ENCODE results near the gene C6orf62. TPM values are rescaled to one million over a fixed set of nuclear protein-coding genes. Genes with fewer than 3 reads are reported as not detected.

Gene C6orf62
- total and polyA plus RNA-seq, 2 of the 4 experiments (the other 2 are of a cell fraction) = 47.5 to 50.7 TPM

GRCh38 chr6:24743265-24743943, 24.4 kb upstream of the C6orf62 start:
- peak; percentile 93 for ATAC-seq (ENCODE audit: low read depth)

More at GRCh38 chr6:24743265-24743943, 24.4 kb upstream of the C6orf62 start:
- peak overlapping the region; percentile 78 for H2AFZ ChIP-seq (replicated peaks; ENCODE audit: low read length, poor library complexity)
- no peaks in the 10 kb centered on the region; a peak in 1 of 4 replicates for H3K79me1 ChIP-seq (ENCODE audit: low read depth in 1 of 2, low read length in 2 of 2)
- no peaks in the 10 kb centered on the region for H3K9me3 ChIP-seq (ENCODE audit: control insufficient read depth, insufficient read depth, low read length)
- H3K14ac ChIP-seq (replicated peaks; ENCODE audit: low read depth, low read length) = peak overlapping the region; percentile 69
- peak overlapping the region; percentile 67 for H3K27ac ChIP-seq (ENCODE audit: insufficient read depth, low read length)
- H4K20me1 ChIP-seq (ENCODE audit: insufficient read depth, low read length) = no peaks in the 10 kb centered on the region
- peak overlapping the region; percentile 94 for H4K5ac ChIP-seq (ENCODE audit: low read depth, low read length)
- H3K18ac ChIP-seq (ENCODE audit: low read depth, low read length) = peak overlapping the region; percentile 97
- peak overlapping the region; percentile 79; the same call in 2 of the 3 replicates for H2BK15ac ChIP-seq (ENCODE audit: low read depth, low read length)
- peak overlapping the region; percentile 95 for H2BK20ac ChIP-seq (ENCODE audit: low read depth, low read length)
- H2BK5ac ChIP-seq (ENCODE audit: low read depth, low read length, poor library complexity, severe bottlenecking) = peak overlapping the region; percentile 99
- peak; percentile 98 for DNase-seq
- WGBS, 2 experiments (ENCODE audit: extremely low coverage in 2 of 2, insufficient read length in 1 of 2) = no CpG with 5 or more reads among the region's 2 CpGs
- no TSS peak for BruUV-seq (replicated peaks)
- peak overlapping the region; percentile 74 for H4K91ac ChIP-seq (ENCODE audit: insufficient read depth, low read depth, low read length)
- intact Hi-C loops (cut with micrococcal nuclease) (loop anchor here (1.0 kb wide), 1 partner anchor 22 kb away; no protein-coding TSS in a partner anchor), dilution Hi-C loops (cut with HindIII; ENCODE audit: low sequenced_read_pairs, unreplicated experiment) (no loop called here), in situ Hi-C loops (cut with MboI; ENCODE audit: low sequenced_read_pairs) (no loop called here)
- peak overlapping the region; percentile 9; the same call in 1 of the 2 replicates for H2AK5ac ChIP-seq (ENCODE audit: low read depth, low read length)
- H3K4me1 ChIP-seq (ENCODE audit: control insufficient read depth, insufficient read depth, low read length) = peaks cover 3% of the 10 kb centered on the region
- H2AK9ac ChIP-seq (replicated peaks; ENCODE audit: low read depth, low read length, poor library complexity) = peak overlapping the region; percentile 51
- H4K8ac ChIP-seq (ENCODE audit: low read depth in 2 of 2, low read length in 2 of 2) = peak overlapping the region; percentile 52 to 87
- H3K23ac ChIP-seq (ENCODE audit: low read depth, low read length) = peak overlapping the region; percentile 88
- H3K4me2 ChIP-seq (ENCODE audit: low read depth, low read length) = peak overlapping the region; percentile 93
- ChIA-PET POLR2A (ENCODE audit: unreplicated experiment) (interaction anchor here (0.6 to 1.3 kb wide), 5 partner anchors 22 to 42 kb away, joined by 3 to 18 read pairs (median 4); partner anchors contain the start of gene C6orf62), CTCF (interaction anchor here (0.7 kb wide), 1 partner anchor 25 kb away, joined by 4 read pairs; no protein-coding TSS in a partner anchor)
- peaks cover 7% of the 10 kb centered on the region for H3K9me1 ChIP-seq (ENCODE audit: insufficient read depth, low read length)
- peak overlapping the region; percentile 19; the same call in 1 of the 2 replicates for H3K4me3 ChIP-seq (ENCODE audit: insufficient read depth, low read depth, low read length)
- peak overlapping the region; percentile 79 for H3K4ac ChIP-seq (ENCODE audit: low read depth, low read length)
- no peaks in the 10 kb centered on the region for H3K36me3 ChIP-seq (ENCODE audit: control insufficient read depth, insufficient read depth, low read length)
- TF ChIP-seq MAFK (IDR thresholded peaks at IDR 0.05; ENCODE audit: low read depth, low read length) (peak; percentile 62), FOS (IDR thresholded peaks at IDR 0.05; ENCODE audit: low read depth, low read length) (peak; percentile 93), CEBPB (IDR thresholded peaks at IDR 0.05; ENCODE audit: low read depth, low read length) (peak; percentile 61; the same call in 1 of the 2 replicates), CHD1 (IDR thresholded peaks at IDR 0.05; ENCODE audit: low read depth, low read length) (peak; percentile 81; the same call in 1 of the 2 replicates)
- TF ChIP-seq, protein P1, sequence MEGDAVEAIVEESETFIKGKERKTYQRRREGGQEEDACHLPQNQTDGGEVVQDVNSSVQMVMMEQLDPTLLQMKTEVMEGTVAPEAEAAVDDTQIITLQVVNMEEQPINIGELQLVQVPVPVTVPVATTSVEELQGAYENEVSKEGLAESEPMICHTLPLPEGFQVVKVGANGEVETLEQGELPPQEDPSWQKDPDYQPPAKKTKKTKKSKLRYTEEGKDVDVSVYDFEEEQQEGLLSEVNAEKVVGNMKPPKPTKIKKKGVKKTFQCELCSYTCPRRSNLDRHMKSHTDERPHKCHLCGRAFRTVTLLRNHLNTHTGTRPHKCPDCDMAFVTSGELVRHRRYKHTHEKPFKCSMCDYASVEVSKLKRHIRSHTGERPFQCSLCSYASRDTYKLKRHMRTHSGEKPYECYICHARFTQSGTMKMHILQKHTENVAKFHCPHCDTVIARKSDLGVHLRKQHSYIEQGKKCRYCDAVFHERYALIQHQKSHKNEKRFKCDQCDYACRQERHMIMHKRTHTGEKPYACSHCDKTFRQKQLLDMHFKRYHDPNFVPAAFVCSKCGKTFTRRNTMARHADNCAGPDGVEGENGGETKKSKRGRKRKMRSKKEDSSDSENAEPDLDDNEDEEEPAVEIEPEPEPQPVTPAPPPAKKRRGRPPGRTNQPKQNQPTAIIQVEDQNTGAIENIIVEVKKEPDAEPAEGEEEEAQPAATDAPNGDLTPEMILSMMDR (conservative IDR thresholded peaks at IDR 0.05; ENCODE audit: low read depth, low read length) = no peak
- peak overlapping the region; percentile 97 for H3K56ac ChIP-seq (ENCODE audit: extremely low read depth, insufficient read depth, low read length)
- H2BK120ac ChIP-seq (ENCODE audit: low read depth, low read length) = peak overlapping the region; percentile 96
- peak overlapping the region; percentile 63; the same call in 1 of the 2 replicates for H3K9ac ChIP-seq (ENCODE audit: low read depth, low read length)
- H3K27me3 ChIP-seq (ENCODE audit: control insufficient read depth, insufficient read depth, low read length) = no peaks in the 10 kb centered on the region

Data from IMR-90 (cell line).